ENCODE results near the gene SBNO1.

DNA sequence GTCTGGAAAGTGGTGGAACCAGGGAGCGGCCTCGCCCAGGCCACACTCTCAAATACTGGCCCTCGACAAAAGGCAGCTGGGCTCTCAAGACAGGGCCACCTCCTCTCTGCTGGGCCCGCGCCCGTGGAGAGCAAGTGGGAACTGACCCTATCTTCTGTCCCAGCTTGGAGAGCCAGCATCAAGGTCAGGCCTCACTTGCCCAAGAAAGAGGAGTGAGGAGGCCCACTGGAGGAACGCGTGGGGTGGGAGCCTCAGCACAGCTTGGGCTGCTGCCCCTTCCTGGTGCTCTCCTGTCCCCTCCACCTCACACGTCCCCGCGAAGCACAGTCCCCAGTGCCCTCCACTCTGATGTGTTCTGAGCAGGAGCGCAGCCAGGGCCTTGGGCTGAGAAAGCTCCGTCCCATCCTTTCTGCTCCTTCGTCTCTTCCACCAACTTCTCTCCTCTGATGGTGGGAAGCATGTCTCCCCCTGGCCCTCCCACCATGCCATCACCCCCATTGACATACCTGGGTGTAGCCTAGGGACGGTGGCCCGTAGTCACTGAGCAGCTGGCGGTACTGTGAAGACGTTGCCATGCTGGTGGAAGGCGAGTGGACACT, 97.9 kb downstream of the SBNO1 start:
- TF ChIP-seq POLR2A (IDR thresholded peaks at IDR 0.05), result no peak
- TF ChIP-seq, protein P1, sequence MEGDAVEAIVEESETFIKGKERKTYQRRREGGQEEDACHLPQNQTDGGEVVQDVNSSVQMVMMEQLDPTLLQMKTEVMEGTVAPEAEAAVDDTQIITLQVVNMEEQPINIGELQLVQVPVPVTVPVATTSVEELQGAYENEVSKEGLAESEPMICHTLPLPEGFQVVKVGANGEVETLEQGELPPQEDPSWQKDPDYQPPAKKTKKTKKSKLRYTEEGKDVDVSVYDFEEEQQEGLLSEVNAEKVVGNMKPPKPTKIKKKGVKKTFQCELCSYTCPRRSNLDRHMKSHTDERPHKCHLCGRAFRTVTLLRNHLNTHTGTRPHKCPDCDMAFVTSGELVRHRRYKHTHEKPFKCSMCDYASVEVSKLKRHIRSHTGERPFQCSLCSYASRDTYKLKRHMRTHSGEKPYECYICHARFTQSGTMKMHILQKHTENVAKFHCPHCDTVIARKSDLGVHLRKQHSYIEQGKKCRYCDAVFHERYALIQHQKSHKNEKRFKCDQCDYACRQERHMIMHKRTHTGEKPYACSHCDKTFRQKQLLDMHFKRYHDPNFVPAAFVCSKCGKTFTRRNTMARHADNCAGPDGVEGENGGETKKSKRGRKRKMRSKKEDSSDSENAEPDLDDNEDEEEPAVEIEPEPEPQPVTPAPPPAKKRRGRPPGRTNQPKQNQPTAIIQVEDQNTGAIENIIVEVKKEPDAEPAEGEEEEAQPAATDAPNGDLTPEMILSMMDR (IDR thresholded peaks at IDR 0.05), result no peak
